ENCODE measurements around the gene PLPPR5. TPM values are rescaled to one million over a fixed set of nuclear protein-coding genes. Genes with fewer than 3 reads are reported as not detected.

The PLPPR5 gene
- total and polyA plus RNA-seq, 10 of the 15 experiments (the other 5 are each of a cell fraction or from before 2014, with no cell fraction given) = under 0.01 to 0.11 (median 0.02) TPM; not detected in 7

GRCh38 chr1:98988904-98989555 is 15.6 kb downstream of the PLPPR5 start:
- peak; percentile 79 for ATAC-seq
- POLR2A ChIA-PET = no interaction called here
- WGBS (ENCODE audit: insufficient coverage, insufficient replicate concordance, low lambda C conversion rate, missing lambda C conversion rate) = 0% methylated on average over 2 of the region's 2 CpGs
- intact Hi-C loops (cut with micrococcal nuclease; ENCODE audit: unreplicated experiment) (no loop called here), in situ Hi-C loops (cut with MboI) (no loop called here)
- Histone ChIP-seq H3K36me3 (ENCODE audit: control insufficient read depth in 2 of 2, insufficient read depth in 2 of 2, low read length in 1 of 2) (no peaks in the 10 kb centered on the region), H3K27me3 (replicated peaks in 1 of 2; ENCODE audit: control insufficient read depth in 2 of 2, insufficient read depth in 2 of 2, low read length in 1 of 2) (no peaks in the 10 kb centered on the region), H2AFZ (ENCODE audit: control insufficient read depth, low read depth, low read length) (no peak overlapping the region), H3K4me3 (no peak overlapping the region), H3K4me2 (ENCODE audit: control insufficient read depth, insufficient read depth) (no peak overlapping the region), H4K20me1 (ENCODE audit: control insufficient read depth, insufficient read depth) (no peaks in the 10 kb centered on the region), H3K4me1 (ENCODE audit: control insufficient read depth, insufficient read depth, low read length) (no peaks in the 10 kb centered on the region), H3K79me2 (ENCODE audit: control insufficient read depth, insufficient read depth, low read length) (no peaks in the 10 kb centered on the region), H3K27ac (ENCODE audit: control insufficient read depth, insufficient read depth) (no peak overlapping the region), H3K9ac (ENCODE audit: control insufficient read depth, insufficient read depth, low read length) (no peak overlapping the region), H3K9me3 (replicated peaks; ENCODE audit: control insufficient read depth, insufficient read depth, low read length) (no peaks in the 10 kb centered on the region)
- SMC1A ChIA-PET (ENCODE audit: uncharacterized antibody, unreplicated experiment) = no interaction called here
- CTCF ChIA-PET = interaction anchor here (0.7 kb wide), 1 partner anchor 497 kb away, joined by 3 read pairs; no protein-coding TSS in a partner anchor
- RAD21 ChIA-PET (ENCODE audit: unreplicated experiment) = no interaction called here
- peak; percentile 2 for DNase-seq (ENCODE audit: low read depth, low spot score)
- no peak for FAIRE-seq
- no TSS peak for BruUV-seq (replicated peaks)
- TF ChIP-seq CHD2 (IDR thresholded peaks at IDR 0.05; ENCODE audit: borderline replicate concordance, low read depth, low read length) (no peak), EGR1 (IDR thresholded peaks at IDR 0.05; ENCODE audit: borderline replicate concordance in 1 of 2, low read depth in 2 of 2, low read length in 2 of 2) (no peak), ZBTB40 (IDR thresholded peaks at IDR 0.05; ENCODE audit: borderline replicate concordance) (no peak), TCF12 (IDR thresholded peaks at IDR 0.05; ENCODE audit: low read depth, low read length) (no peak), KAT2A (conservative IDR thresholded peaks at IDR 0.05; ENCODE audit: control insufficient read depth, low read depth, low read length) (no peak), NBN (IDR thresholded peaks at IDR 0.05) (no peak), RELA (IDR thresholded peaks at IDR 0.05; ENCODE audit: borderline replicate concordance, partially characterized antibody) (no peak), ZBED1 (IDR thresholded peaks at IDR 0.05; ENCODE audit: borderline replicate concordance) (no peak), ZNF622 (IDR thresholded peaks at IDR 0.05) (no peak), SMAD5 (IDR thresholded peaks at IDR 0.05; ENCODE audit: low read depth) (no peak), CHD1 (IDR thresholded peaks at IDR 0.05; ENCODE audit: low read depth, low read length) (no peak), BHLHE40 (IDR thresholded peaks at IDR 0.05; ENCODE audit: borderline replicate concordance in 1 of 2, low read depth in 2 of 2, low read length in 1 of 2) (no peak), ZNF687 (IDR thresholded peaks at IDR 0.05) (no peak)

Measured in GM12878 (cell line).